Activated effector memory CD4-positive, alpha-beta T cell treated with Interleukin-2 at 50 U/mL for 16 hours (primary cell): ENCODE data around the gene TMEM131.

Experiments used
- DNase-seq: peaks from one replicate; pipeline ENCODE4 v3.0.0-alpha.2; 2020

TMEM131 gene

DNA sequence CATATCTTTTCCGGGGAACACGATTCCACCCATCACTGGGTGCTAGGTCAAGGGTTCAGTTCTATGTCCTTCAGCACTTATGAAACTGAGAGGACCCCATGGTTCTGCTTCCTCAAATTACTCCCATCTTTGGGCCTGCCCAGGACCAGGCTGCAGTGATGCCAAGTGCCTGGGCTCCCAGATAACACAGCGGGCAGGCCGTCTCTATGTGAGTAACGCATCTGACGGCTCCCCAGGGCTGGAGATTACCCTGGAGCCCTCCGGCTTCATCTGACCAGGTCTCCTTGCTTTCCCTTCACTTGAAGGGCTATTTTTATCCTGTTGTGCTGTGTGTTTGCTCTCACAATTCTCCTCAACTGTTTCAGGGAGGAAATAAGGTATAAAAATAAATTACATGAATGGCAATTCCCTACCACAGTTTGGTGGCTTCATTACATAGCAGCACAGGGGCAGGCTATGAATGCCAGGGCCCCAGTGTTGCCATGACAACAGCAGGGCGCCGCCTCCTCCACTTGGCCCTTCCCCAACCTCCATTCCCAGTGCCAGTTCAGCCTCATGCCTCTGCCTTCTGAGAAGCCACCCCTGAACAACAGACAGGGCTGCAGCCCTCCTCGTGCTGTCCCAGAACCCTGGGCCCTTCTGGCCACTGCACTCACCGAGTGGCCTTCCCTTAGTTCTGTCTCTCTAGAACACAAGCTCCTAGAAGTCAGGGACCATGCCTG, 25.4 kb upstream of the TMEM131 start:
- DNase-seq: no peak

DNA sequence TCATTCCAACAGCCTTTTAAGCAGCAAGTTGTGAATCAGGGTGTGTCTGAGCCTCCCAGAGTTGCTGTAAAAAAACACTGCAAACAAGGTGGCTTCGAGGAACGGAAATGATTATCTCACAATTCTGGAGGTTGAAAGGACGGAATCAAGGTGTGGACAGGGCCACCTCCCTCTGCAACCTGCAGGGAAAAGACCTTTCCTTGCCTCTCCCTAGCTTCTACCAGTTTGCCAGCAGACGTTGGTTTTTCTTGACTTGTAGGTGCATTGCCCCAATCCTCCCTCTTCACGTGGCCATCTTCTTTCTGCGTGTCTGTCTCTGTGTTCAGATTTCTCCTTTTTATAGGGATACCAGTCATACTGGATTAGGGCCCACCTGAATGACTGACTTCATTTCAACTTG, 24.8 kb upstream of the TMEM131 start:
- DNase-seq: no peak

DNA sequence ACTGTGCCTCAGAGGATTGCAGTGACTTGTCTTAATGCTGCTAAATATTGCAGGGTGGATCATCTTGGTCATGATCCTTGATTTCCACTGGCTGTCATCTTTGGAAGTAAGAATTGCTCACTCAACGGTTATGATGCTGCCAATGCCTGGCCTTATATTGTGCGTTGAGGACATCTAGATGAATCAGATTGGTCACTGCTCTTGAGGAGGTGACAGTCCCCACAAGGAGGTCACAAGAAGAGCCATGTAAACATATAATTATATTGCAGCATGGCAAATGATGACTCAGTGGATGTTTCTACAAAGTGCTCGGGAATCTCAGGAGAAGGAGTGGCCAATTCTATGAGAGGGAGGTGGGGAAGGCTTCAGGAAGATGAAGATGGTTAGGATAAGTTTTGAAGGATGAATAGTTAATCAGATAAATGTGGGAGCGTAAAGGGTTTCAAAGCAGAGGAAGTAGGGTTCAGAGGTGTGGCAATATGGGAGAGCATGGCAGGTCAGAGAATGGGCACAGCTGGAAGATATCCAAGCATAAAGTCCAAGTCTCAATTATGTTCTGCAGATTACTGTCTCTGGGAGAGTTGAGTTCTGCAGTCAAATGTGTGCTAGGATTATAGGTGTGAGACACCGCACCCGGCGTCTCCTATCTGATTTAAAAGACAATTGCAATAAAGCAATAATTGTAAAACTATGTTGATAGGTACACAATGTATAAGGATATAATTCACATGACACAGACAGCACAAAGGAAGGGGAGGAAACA, 21.3 kb upstream of the TMEM131 start:
- DNase-seq: no peak

DNA sequence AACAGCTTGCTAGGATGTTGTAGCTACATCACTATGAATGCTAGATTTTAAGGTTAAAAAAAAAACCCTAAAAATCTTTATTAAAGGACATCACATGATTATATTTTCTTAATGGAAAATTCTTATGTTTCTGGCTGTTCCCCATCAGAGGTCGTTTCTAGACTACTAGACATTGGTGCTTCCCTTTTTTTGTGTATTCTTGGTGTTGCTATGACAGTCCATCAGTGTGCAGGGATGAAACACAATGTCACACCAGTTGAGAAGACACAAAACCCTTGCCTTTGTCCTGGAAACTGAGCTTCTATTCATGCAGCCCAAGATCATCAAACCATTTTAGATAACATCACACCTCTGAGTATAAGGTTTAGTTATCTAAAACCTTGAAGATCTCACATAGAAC, 19.9 kb upstream of the TMEM131 start:
- no peak for DNase-seq

DNA sequence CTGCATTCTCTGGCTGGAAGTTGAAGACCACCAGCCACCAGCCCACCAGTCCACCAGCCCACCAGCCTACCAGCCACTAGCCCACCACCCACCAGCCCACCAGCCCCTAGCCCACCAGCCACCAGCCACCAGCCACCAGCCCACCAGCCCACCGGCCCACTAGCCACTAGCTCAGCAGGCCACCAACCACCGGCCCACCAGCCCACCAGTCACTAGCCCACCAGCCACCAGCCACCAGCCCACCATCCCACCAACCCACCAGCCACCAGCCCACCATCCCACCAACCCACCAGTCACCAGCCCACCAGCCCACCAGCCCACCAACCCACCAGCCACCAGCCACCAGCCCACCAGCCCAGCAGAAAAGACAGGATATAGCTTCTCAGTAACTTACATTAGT, 18.6 kb upstream of the TMEM131 start:
- DNase-seq: no peak

DNA sequence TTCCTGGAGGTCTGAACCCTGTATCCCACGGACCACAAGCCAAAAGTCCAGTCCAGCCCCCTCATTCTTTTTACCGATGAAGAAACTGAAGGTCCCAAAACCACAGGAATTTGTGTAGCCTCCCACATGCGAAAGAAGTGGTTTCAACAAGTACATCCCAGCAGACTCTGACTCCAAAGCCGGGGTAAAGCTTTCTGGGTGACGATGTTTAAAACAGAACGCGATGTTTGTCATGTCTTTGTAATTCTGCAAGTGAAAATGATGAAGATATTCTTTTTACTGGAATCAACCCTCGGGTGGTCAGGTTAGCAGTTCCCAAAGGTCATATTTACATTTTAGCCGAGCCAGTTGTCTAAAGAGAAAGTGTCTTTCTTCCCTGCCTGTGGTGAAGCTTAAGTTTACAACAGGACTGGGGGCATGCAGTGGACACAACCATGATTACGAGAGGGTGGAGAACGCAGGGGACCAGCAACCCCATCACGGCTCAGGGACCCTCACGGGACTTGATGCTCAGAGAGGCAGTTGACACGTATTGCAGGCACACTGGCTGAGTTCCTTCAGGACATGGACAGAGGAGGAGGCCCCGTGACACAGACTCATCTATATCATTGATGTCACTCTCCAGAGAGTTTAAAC, 17.8 kb upstream of the TMEM131 start:
- no peak for DNase-seq

DNA sequence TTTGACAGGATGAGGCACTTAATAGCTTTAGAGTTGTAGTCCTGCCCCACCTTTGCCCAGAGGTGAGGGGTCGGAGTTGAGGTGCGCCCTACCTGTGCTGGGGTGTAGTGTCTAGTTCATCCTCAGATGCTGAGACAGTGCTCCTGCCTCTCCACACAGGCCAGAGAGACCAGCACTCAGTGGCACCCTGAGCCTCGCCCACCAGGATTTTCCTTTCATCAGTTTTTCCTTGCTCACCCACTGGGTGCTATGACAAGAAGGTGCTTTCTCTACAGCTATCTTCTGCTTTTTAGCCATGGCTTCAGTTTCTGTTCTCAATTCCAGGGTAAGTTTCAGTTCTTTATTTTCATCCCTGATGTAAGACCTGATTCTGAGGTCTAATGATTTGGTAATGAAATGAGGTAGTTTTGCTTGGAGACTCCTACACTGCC, 16.8 kb upstream of the TMEM131 start:
- DNase-seq: no peak

DNA sequence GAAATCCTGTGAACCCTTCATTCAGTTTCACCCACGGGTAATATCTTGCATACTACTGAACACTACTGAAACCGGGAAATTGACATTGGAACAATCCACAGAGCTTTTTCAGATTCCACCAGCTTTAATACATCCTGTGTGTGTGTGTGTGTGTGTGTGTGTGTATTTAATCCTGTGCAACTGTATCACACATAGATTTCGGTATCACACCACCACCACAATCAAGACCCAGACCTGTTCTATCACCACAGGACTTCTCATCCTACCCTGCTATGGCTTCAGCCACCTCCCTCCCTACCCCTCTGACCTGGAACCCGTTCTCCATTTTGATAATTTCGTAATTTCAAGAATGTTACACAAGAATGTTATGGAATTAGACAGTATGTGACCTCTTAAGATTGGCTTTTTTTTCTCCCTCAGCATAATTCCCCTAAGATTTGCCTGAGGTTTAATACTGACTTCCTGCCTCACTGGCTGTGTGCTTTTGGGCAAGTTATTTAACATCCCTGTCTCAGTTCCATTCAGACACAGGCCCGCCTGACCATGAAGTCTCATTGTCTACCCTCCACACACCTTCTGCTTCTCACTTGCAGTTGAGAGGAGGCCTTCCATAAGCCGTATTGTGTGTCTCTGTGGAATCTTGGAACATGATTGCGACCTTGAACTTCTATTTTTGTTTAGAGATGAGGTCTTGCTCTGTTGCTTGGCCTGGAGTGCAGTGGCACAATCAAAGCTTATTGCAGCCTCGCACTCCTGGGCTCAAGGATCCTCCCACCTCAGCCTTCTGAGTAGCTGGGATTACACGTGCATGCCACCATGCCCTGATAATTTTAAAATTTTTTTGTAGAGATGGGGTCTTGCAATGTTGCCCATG, 14.4 kb upstream of the TMEM131 start:
- DNase-seq: no peak

DNA sequence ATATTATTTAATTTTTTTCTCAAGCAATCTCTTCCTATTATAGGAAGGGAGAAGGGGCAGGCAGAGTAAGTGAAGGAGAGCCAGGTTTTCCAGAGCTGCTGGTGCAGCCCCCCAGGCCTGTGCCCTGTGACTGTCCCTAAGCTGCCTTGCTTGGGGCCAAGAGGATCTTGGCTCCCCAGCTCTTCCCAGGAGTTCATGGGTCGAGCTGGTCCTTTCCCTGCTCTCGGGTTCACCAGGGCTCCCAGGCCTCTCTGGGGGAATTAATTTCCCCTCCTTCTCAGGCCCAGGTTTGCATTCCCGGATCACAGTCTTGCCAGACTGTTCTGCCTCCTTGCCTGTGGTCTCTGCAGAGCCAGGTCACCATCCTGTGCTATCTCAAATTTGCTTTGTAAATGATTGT, 12.7 kb upstream of the TMEM131 start:
- no peak for DNase-seq

DNA sequence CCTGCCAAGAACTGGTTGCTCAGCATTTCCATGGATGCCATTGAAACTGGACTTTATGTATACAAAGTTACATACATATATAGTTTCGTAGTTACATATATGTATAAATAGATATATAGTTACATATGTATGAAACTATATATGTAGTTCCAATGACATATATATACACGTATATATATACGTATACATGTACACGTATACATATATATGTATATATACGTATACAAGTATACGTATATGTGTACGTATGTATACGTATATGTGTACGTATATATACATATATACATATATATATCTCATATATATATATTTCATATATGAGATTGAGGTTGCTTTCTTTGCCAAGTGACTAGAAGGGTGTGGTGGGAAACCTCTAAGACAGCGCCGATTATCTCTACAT, 10.6 kb upstream of the TMEM131 start:
- DNase-seq: no peak

DNA sequence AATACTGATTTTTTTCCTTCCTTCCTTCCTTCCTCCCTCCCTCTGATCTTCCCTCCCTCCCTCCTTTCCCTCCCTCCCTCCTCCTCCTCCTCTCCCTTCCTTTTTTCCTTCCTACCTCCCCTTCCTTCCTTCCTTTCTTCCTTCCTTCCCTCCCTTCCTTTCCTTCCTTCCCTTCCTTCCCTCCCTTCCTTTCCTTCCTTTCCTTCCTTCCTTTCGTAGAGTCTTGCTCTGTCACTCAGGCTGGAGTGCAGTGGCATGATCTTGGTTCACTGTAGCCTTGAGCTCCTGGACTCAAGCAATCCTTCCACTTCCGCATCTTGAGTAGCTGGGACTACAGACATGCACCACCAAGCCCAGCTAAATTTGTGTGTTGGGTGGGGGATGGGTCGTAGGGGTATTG, 8.9 kb upstream of the TMEM131 start:
- DNase-seq: no peak

DNA sequence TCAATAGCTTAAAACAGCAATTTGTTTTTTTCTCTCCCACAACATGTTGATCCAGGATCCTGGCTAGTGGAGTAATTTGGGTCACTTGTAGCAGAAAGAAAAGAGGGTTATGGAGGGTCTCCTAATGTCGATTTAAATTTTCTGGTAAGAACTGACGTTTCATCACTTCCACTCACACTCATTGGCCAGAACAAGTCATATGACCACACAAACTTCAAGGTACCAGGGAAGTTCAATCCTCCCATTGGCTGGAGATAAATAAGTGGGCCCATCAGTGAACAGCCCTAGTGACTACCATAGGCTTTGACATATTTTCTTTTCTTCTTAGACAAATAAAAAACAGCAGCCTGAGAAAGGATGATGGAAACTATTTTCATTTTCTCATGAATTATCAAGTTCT, 8.3 kb upstream of the TMEM131 start:
- DNase-seq: no peak

DNA sequence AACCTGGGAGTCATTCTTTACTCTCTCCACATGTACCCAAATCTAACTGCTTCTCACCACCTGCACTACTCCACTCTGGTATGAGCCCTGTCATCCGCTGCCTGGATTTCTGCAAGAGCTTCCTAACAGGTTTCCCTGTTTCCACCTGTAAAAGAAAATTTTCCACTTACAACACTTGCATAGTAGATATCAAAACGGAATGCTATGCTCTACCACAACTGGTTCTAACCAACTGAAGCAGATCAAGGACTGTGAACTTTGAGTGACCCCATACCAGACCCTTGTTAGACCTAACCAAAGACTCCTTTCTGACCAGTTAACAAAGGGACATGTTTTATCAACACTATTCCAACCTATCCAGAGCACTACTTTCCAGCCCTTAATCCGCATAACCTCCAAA, 3.8 kb upstream of the TMEM131 start:
- DNase-seq: no peak

DNA sequence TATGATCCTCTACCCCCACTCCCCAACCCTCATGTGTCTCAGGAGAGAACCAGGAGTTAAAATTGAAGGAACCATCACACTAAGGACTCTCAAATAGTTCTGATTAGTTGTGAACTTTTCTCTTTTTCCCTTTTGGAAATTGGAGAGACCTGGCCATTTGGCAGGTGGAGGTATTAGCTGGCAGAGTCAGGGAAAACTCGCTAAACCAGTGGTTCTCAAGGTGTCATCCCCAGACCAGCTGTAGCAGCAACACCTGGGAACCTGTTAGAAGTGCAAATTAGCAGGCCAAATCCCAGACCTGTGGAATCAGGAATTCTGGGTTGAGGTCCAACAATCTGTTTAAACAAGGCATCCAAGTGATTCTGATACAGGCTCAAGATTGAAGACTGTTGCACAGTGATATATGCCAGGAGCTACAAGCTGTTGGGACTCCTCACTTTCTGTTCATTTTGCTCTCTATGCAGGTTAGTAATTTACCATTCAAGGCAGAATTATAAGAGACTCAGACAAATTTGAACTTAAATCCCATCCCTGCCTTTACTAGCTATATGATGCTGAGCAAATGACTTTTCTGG, 2.8 kb upstream of the TMEM131 start:
- no peak for DNase-seq

DNA sequence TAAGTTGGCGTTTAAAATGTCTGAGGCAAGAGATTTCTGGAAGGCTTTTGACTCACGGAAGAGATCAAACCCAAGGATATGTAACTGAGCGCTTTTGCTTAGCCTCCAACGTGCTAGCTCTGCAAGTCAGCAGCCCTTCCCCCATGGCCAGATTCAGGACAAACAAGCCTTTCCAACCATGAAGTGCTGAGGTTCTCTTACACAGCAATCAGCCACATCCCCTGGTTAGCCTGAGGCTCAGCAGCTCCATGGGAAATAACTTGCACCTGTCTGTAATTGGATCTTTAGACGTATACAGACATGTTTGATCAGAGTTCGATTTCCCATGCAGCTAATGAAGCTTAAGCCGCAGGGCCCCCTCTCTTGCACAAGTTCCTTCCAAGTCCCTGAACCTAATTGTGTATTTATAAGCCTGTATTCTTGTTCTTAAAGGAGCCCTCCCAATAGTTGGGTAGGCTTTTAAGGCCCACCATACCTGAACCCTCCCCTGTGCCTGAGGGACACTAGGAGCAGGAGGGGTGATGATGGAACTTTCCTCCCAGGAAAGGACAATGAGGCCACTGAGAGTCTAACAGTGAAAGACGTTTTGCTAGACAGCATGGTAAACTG, 2.1 kb upstream of the TMEM131 start:
- no peak for DNase-seq

DNA sequence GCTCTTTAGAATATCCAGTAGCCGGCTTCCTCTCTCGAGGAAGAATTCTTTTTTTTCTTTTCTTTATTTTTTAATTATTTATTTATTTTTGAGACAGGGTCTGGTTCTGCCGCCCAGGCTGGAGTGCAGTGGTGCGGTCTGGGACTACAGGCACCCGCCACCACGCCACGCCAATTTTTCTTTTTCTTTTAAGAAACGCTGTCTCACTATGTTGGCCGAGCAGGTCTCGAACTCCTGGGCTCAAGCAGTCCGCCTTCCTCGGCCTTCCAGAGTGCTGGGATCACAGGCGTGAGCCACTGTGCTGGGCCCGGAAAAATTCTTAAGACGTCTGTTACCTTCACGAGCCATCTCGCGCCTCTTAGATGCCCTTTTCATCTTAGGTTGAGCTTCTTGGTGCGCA, 931 bp upstream of the TMEM131 start:
- no peak for DNase-seq

DNA sequence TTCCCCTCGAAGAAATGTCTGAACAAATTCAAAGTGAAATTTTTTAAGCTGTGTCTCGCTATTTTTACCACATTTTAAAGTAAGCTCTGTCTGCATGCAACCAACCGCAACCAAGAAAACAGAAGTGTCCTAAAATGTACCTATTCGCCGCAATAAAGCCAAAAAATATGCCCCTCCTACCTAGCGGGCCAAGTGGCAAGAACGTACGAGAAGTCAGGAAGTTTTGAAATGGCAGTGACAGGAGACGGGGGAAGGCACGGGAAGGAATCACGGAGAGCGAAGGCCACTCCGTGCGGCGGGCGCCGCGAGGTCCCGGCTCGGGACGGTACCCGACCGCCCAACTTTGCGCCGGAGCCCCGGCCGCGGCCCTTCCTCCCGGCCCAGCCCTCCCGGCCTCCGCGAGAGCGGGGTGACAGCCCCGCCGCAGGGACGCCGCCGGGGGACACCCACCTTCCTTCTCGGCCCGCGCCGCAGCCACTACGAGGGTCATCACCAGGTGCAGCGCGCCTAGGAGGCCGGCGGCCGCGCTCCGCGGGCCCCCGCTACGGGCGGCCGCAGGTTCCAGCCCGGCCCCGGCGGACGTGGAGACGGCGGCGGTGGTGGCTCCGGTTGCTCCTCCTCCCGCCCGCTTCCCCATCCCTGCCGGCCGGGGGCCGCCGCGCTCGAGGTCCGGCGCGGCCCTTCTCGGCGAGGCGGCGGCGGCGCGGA, 568 bp downstream of the TMEM131 start:
- DNase-seq: peak; percentile 40

DNA sequence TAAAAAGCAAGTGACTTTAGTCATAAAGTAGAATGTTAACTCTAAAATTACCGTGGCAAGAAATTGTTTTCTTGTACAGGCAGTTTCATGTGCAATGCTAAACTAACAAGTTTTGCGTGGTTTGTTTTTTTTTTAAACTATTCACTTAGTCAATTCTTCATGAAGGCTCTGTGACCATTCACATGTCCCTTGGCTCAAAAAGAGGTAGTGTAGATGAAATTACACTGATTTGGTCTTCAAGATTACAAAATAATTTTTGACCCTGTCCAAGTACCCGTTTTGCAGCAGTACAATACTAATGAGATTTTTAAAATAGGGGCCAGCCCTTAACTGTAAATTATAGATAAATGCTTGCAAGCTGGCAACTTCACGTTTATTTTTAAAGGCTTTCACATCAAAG, 1.3 kb downstream of the TMEM131 start:
- no peak for DNase-seq

DNA sequence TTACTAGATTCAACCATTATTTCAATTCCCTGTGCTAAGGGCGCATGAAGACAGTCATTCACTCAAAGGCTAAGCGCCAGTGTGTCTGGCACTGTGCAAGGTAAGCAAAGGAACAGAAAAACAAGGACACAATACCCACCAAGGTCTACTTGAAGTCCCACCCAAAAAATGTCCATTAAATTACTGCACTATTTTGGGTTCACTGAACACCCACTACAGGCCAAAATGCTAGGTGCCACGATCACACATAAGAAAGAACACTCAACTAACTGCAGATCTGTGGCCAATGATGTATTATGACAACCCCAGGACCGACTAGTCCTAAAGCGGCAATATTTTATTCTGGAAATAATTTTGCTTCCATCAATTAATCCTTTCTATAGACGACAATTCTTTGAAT, 1.8 kb downstream of the TMEM131 start:
- no peak for DNase-seq

DNA sequence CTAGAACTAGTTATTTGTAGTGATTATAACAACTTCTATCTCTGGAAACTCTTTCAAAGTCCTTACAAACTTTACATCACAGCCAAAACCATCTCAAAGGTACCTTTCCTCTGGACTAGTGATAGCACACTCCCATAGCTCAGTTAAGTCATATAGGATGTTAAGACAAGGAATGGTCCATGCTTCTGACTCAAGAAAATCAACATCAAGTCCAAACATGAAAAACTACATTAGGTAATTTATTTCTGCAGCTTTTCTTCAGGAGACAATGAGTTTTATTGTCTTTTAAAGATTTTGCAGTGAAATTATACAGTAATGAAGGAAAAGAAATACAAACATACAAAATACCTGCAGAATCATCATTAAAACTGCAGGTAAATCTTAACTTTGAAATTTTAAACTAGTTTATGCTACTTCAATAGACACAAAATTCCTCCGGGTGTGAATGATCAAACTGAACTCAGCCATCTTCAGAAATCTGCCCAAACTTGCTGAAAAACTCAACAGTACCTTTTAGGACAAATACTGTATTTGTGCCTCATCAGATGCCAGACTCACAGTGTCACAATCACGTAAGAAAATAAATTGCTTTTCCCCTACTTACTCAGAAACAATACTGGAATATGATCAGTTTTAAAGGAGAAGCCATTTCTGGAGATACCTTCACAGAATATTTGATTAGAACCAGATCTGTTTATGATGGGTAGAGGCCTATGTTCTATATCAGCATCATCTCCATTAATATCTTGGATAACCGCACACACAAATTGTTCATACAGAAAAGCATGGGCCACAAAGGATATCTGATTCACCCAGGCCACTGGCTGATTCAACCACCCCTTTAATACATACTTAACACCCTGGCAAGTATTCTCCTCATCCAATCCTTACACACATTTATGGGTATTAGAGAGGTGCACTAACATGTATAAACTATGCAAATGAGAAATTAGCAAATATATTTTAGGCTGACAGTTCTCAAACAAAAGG, 2.6 kb downstream of the TMEM131 start:
- no peak for DNase-seq
